ENCODE measurements around the gene OR4F15.
"Not testable (repeated sequence)": the region's sequence is repeated elsewhere in the genome, so short reads cannot be mapped to it uniquely, and the experiment has no call there.

OR4F15 gene

GRCh38 chr15:101788503-101789269 is 23.3 kb upstream of the OR4F15 start:
- not testable (repeated sequence) for H3K4me3 Mint-ChIP-seq, DNase-seq, H3K27me3 Mint-ChIP-seq, H3K27ac Mint-ChIP-seq, H3K9me3 Mint-ChIP-seq, H3K4me1 Mint-ChIP-seq, H3K36me3 Mint-ChIP-seq
- CTCF ChIA-PET: interaction anchor here (0.6 kb wide), 1 partner anchor 404 kb away, joined by 4 read pairs; no protein-coding TSS in a partner anchor

GRCh38 chr15:101790748-101791147 is 21.3 kb upstream of the OR4F15 start:
- H3K36me3 Mint-ChIP-seq, CTCF ChIA-PET, H3K4me1 Mint-ChIP-seq, H3K27ac Mint-ChIP-seq, H3K27me3 Mint-ChIP-seq, DNase-seq, H3K9me3 Mint-ChIP-seq, H3K4me3 Mint-ChIP-seq: not testable (repeated sequence)

GRCh38 chr15:101793981-101794380 is 18.0 kb upstream of the OR4F15 start:
- H3K36me3 Mint-ChIP-seq, H3K4me1 Mint-ChIP-seq, H3K27me3 Mint-ChIP-seq, CTCF ChIA-PET, DNase-seq, H3K9me3 Mint-ChIP-seq, H3K27ac Mint-ChIP-seq, H3K4me3 Mint-ChIP-seq: not testable (repeated sequence)

GRCh38 chr15:101795455-101795854 is 16.5 kb upstream of the OR4F15 start:
- Mint-ChIP-seq H3K4me3 (no peak overlapping the region), H3K36me3 (no peaks in the 10 kb centered on the region), H3K27ac (no peak overlapping the region), H3K4me1 (no peaks in the 10 kb centered on the region), H3K27me3 (no peaks in the 10 kb centered on the region), H3K9me3 (no peaks in the 10 kb centered on the region)
- DNase-seq: no peak
- CTCF ChIA-PET: no interaction called here

GRCh38 chr15:101799665-101800064 is 12.3 kb upstream of the OR4F15 start:
- H3K27ac Mint-ChIP-seq: no peak overlapping the region

DNA sequence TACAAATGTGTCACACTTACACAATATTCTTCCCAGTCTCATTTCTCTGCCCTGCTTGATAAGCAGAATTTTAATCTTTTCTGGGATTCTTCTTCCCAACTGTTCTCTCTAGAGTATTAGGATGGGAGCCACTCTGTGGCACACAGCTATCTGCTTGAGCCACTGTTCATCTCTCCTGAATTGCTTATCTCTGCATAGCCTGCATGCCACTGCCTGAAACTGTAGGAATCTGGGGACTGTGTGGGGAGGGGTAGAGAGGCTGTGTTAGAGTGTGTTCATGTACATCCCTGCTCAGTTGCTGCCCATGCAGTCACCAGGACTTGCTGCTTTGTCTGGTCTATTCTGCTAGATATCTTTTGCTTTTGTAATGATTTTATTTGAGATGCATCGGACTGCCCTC is 11.0 kb upstream of the OR4F15 start:
- DNase-seq: no peak
- Mint-ChIP-seq H3K4me1 (no peaks in the 10 kb centered on the region), H3K27me3 (peaks cover 5% of the 10 kb centered on the region), H3K27ac (no peak overlapping the region), H3K4me3 (no peak overlapping the region), H3K36me3 (no peaks in the 10 kb centered on the region), H3K9me3 (no peaks in the 10 kb centered on the region)
- CTCF ChIA-PET: no interaction called here

More at GRCh38 chr15:101799665-101800064, 12.3 kb upstream of the OR4F15 start:
- no peak for DNase-seq
- no peaks in the 10 kb centered on the region for H3K36me3 Mint-ChIP-seq
- no peaks in the 10 kb centered on the region for H3K27me3 Mint-ChIP-seq
- H3K9me3 Mint-ChIP-seq: no peaks in the 10 kb centered on the region
- H3K4me3 Mint-ChIP-seq: no peak overlapping the region
- CTCF ChIA-PET: no interaction called here
- no peaks in the 10 kb centered on the region for H3K4me1 Mint-ChIP-seq

- DNase-seq: no peak
- H3K27ac Mint-ChIP-seq: no peak within 1 kb of the TSS
- H3K4me3 Mint-ChIP-seq: no peak within 1 kb of the TSS
- H3K27me3 Mint-ChIP-seq: peaks cover 5% of the 10 kb centered on the region
- CTCF ChIA-PET: no interaction called here
- no peaks in the 10 kb centered on the region for H3K4me1 Mint-ChIP-seq
- no peaks in the 10 kb centered on the region for H3K9me3 Mint-ChIP-seq
- H3K36me3 Mint-ChIP-seq: no peaks in the 10 kb centered on the region
Observed at GRCh38 chr15:101803209-101803608, 8.8 kb upstream of the OR4F15 start, which contains the start of gene OR4F6. OR4F6 (plus strand) TSS chr15:101803509; CDS start chr15:101805720, 2,211 bp downstream.

GRCh38 chr15:101803676-101804075 is 8.3 kb upstream of the OR4F15 start:
- no peak for DNase-seq
- peaks cover 5% of the 10 kb centered on the region for H3K27me3 Mint-ChIP-seq
- H3K36me3 Mint-ChIP-seq: no peaks in the 10 kb centered on the region
- CTCF ChIA-PET: no interaction called here
- H3K4me3 Mint-ChIP-seq: no peak overlapping the region
- no peak overlapping the region for H3K27ac Mint-ChIP-seq
- H3K4me1 Mint-ChIP-seq: no peaks in the 10 kb centered on the region
- no peaks in the 10 kb centered on the region for H3K9me3 Mint-ChIP-seq

DNA sequence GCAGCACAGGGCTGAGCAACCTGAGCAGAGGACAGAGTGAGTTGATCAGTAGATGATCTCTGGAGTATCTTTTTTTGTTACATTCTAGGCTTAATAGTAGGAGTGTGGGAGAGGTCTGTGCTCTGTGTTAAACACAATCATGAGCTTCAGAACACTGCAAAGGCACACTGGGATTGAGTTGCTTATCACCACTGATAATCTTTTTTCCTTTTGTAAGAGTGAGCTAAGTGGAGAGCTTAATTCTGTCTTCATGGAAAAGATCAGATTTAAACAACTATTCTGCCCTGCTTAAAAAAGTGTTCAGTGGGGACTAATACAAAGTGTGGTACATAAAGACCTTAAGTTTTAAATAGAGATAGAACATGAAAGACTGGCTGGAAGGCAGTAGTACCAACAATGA is 7.6 kb upstream of the OR4F15 start:
- no peak overlapping the region for H3K27ac Mint-ChIP-seq
- H3K4me3 Mint-ChIP-seq: no peak overlapping the region
- no peaks in the 10 kb centered on the region for H3K36me3 Mint-ChIP-seq
- H3K27me3 Mint-ChIP-seq: peaks cover 5% of the 10 kb centered on the region
- no peaks in the 10 kb centered on the region for H3K9me3 Mint-ChIP-seq
- CTCF ChIA-PET: no interaction called here
- no peak for DNase-seq
- H3K4me1 Mint-ChIP-seq: no peaks in the 10 kb centered on the region

DNA sequence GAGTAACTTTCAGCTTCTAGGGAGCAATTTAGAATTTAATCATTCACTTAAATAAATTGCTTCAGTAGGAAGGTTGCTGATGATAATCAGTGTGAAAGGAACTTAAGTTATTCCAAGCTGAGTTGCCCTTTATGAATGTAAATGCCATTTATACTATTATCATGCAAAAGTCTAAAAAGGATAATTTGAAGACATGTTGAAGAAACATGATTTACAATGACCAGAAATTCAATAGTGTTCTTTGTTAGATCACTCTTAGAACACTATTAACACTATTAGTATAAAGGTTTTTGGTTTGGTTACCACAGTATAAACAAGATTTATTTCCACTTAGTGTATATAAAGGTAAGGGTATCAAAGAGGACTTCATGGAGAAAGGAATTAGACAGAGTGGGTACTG is 7.1 kb upstream of the OR4F15 start:
- Mint-ChIP-seq H3K4me3 (no peak overlapping the region), H3K27ac (no peak overlapping the region), H3K9me3 (no peaks in the 10 kb centered on the region), H3K36me3 (no peaks in the 10 kb centered on the region), H3K27me3 (peaks cover 5% of the 10 kb centered on the region), H3K4me1 (no peaks in the 10 kb centered on the region)
- DNase-seq: no peak
- CTCF ChIA-PET: no interaction called here

DNA sequence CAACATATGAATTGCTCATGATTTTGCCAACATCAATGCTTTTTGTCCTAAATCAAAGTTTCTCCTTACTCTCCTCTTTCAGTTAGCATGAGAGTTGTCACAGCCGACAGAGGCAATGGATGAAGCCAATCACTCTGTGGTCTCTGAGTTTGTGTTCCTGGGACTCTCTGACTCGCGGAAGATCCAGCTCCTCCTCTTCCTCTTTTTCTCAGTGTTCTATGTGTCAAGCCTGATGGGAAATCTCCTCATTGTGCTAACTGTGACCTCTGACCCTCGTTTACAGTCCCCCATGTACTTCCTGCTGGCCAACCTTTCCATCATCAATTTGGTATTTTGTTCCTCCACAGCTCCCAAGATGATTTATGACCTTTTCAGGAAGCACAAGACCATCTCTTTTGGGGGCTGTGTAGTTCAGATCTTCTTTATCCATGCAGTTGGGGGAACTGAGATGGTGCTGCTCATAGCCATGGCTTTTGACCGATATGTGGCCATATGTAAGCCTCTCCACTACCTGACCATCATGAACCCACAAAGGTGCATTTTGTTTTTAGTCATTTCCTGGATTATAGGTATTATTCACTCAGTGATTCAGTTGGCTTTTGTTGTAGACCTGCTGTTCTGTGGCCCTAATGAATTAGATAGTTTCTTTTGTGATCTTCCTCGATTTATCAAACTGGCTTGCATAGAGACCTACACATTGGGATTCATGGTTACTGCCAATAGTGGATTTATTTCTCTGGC is 6.2 kb upstream of the OR4F15 start:
- Mint-ChIP-seq H3K4me1 (no peaks in the 10 kb centered on the region), H3K36me3 (no peaks in the 10 kb centered on the region), H3K27me3 (peaks cover 5% of the 10 kb centered on the region), H3K27ac (no peak overlapping the region), H3K4me3 (no peak overlapping the region), H3K9me3 (no peaks in the 10 kb centered on the region)
- DNase-seq: no peak
- CTCF ChIA-PET: no interaction called here

- no peak for DNase-seq
- no peaks in the 10 kb centered on the region for H3K9me3 Mint-ChIP-seq
- H3K27ac Mint-ChIP-seq: no peak overlapping the region
- H3K36me3 Mint-ChIP-seq: no peaks in the 10 kb centered on the region
- H3K4me1 Mint-ChIP-seq: no peaks in the 10 kb centered on the region
- no peak overlapping the region for H3K4me3 Mint-ChIP-seq
- H3K27me3 Mint-ChIP-seq: peaks cover 5% of the 10 kb centered on the region
- CTCF ChIA-PET: no interaction called here
Observed at GRCh38 chr15:101807345-101807945, 4.6 kb upstream of the OR4F15 start.

GRCh38 chr15:101808201-101808600 is 3.8 kb upstream of the OR4F15 start:
- H3K9me3 Mint-ChIP-seq: no peaks in the 10 kb centered on the region

GRCh38 chr15:101810456-101810855 is 1.5 kb upstream of the OR4F15 start:
- H3K27me3 Mint-ChIP-seq: peaks cover 5% of the 10 kb centered on the region
- CTCF ChIA-PET: no interaction called here
- no peak overlapping the region for H3K27ac Mint-ChIP-seq
- no peak overlapping the region for H3K4me3 Mint-ChIP-seq
- no peaks in the 10 kb centered on the region for H3K4me1 Mint-ChIP-seq
- no peak for DNase-seq
- no peaks in the 10 kb centered on the region for H3K36me3 Mint-ChIP-seq
- H3K9me3 Mint-ChIP-seq: no peaks in the 10 kb centered on the region

More at GRCh38 chr15:101808201-101808600, 3.8 kb upstream of the OR4F15 start:
- H3K4me3 Mint-ChIP-seq: no peak overlapping the region
- no peaks in the 10 kb centered on the region for H3K4me1 Mint-ChIP-seq
- DNase-seq: no peak
- peaks cover 5% of the 10 kb centered on the region for H3K27me3 Mint-ChIP-seq
- H3K36me3 Mint-ChIP-seq: no peaks in the 10 kb centered on the region
- CTCF ChIA-PET: no interaction called here
- H3K27ac Mint-ChIP-seq: no peak overlapping the region

DNA sequence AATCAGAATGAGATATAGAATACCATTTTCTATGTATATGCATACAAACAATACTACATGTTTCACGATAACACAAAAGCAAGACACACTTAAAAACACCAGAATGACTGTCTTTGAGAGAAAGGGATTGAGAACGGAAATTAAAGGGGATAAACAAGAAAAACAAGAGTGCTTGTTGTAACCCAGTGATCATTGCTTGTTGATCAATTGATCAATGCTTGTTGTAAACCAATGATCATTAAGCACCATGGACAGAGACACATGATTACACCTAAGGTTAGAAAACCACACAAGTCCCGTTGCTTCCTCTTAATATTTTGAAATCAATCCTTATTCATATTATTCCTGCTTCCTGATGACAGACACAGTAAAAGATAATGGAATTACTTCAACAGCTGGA is 1.1 kb upstream of the OR4F15 start:
- Mint-ChIP-seq H3K9me3 (no peaks in the 10 kb centered on the region), H3K4me3 (no peak overlapping the region), H3K27ac (no peak overlapping the region), H3K4me1 (no peaks in the 10 kb centered on the region), H3K36me3 (no peaks in the 10 kb centered on the region), H3K27me3 (peaks cover under 1% of the 10 kb centered on the region)
- DNase-seq: no peak
- CTCF ChIA-PET: no interaction called here
